ENCODE data around the gene WNT10A. TPM values are rescaled to one million over a fixed set of nuclear protein-coding genes. Genes with fewer than 3 reads are reported as not detected.

WNT10A gene
- total RNA-seq, 1 donor from 2014 or later, result 18.8 TPM

DNA sequence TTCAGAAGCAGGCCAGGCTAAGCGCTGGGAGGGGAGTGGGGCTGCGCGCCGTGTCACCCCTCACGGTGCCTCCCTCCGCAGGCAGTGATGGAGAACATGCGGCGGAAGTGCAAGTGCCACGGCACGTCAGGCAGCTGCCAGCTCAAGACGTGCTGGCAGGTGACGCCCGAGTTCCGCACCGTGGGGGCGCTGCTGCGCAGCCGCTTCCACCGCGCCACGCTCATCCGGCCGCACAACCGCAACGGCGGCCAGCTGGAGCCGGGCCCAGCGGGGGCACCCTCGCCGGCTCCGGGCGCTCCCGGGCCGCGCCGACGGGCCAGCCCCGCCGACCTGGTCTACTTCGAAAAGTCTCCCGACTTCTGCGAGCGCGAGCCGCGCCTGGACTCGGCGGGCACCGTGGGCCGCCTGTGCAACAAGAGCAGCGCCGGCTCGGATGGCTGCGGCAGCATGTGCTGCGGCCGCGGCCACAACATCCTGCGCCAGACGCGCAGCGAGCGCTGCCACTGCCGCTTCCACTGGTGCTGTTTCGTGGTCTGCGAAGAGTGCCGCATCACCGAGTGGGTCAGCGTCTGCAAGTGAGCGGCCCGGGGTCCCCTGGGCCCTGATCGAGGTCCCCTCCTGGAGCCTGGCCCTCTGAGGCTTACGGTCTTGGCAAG is 12.2 kb downstream of the WNT10A start:
- DNase-seq (ENCODE audit: low read depth), result peak; percentile 78

DNA sequence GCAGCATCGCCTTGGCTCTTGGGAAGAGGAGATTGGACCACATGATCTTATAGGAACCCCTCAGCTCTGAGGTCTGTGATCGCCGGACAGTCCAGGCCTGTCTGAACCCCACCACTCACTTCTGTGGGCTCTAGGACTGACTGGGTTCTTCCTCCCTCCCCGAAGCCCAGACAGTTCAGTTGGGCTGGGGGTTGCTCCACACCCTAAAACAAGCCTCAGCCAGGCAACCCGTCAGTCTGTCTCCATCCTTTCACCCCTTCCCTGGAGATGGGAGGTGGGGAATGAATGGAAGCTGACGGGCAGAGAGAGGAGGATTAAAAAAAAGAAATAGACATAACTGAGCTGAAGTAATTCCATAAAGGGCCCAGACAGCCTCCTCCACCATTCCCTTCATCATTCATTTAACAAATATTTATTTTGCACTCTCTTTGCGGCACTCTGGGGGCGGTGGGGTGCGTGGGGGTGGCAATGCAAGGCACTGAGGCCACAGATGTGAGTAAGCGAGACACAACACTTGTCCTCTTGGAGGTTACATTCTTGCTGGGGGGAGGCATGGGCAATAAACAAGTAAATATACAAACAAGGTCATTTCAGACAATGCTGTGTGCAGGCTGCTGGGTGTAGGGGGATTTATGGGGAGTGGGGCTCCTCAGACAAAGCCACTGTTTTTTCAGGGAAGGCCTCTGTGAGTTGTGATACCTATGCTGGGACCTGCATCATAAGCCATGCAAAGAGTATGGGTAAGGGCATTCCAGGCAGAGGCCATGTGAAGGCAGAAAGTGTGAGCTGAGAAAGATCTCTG is 12.9 kb downstream of the WNT10A start:
- DNase-seq (ENCODE audit: low read depth), result no peak

DNA sequence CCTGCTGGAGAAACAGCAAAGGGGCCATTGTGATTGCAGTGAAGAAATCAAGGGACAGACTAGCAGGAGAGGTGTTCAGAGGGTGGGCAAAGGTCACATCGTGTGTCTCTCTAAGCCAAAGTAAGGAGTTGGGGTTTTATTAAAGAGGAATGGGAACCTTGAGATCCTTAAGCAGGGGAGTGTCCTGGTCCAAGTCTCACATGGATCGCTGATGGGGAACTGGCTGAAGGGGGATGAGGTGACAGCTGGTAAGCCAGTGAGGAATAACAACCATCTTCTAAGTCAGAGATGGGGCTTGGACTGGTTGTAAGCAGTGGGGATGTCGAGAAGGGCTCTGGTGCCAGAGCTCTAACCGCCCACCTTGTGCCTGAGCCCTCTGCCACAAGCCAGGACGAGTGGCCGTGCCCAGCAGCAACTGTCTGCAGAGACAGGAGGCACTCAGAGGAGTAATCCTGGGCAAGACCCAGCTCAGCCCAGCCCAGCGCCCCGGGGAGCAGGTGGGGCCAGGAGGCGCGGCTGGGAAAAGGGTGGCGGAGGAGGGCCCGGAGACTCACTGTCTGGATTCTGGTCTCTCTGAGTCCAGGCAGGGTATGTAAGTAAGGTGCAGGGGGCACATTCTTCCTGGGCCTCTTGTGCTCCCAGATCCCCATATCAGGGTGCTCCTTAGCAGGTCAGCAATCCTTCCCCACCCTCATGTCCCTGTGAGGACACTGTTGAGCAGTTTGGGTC is 13.7 kb downstream of the WNT10A start:
- peak; percentile 71 for DNase-seq (ENCODE audit: low read depth)

DNA sequence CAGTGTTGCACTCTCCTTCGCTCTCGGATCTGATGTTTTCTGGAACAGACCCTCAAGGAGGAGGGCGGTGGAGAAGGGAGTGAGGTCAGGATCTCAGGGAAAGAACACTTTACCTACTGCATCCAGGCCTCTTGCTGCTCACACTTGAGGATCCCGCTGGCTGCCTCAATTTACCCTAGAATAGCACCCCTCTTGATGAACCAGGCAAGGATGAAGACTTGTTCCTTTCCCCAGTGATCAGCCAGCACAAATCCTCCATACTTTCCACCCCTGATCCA is 14.2 kb downstream of the WNT10A start:
- DNase-seq (ENCODE audit: low read depth), result no peak

DNA sequence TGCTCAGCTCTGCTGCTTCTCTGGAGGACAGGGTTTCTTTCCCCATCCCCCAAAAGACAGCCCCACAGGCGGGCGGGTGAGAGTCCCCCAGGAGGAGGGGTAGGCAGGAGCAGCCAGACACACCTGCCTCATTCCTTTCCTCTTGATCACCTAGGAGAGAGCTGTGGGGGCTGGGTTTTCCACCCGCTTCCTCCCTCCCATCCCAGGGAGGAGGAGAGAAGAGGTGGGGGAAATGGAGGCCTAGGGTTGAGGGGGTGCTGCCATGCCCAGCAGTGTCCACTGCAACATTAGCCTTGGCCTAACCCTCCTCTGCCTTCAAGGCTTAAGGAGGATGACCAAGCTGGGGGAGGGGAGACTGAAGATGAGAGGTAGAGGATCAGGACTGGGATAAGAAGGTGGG is 14.7 kb downstream of the WNT10A start:
- DNase-seq (ENCODE audit: low read depth), result no peak

DNA sequence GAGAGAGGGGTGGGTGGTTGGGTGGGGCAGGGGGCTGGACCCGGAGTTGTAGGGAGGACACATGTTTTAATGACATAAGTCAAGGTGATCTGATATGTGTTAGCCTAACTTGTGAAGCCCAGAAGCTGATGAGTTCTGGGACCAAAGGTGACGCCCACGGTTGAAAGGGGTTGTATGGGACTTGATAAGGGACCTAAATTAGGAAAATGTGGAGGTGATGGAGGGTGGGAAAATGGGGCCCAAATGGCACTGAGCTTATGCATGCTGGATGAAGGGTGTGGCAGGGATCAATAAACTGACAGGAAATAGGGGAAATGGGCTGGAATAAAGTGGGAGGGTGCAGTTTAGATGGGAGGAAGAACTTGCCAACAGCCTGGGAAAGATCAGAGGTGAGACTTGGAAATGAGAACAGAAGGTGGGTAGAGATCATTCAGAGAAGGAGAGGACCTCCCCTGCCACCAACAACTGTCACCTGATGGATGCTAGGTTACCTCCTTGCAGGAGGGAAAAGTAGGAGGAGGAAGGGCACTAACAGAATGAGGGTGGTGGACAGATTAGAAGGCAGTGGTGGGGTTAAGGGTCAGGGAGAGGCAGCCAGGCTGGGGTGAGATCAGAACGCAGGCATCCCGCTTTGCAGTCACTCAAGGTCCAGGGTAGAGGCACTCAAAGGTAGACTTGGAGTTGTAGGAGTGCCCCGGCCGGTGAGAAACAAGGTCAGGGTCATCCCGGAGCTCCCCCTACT is 15.3 kb downstream of the WNT10A start:
- no peak for DNase-seq (ENCODE audit: low read depth)

DNA sequence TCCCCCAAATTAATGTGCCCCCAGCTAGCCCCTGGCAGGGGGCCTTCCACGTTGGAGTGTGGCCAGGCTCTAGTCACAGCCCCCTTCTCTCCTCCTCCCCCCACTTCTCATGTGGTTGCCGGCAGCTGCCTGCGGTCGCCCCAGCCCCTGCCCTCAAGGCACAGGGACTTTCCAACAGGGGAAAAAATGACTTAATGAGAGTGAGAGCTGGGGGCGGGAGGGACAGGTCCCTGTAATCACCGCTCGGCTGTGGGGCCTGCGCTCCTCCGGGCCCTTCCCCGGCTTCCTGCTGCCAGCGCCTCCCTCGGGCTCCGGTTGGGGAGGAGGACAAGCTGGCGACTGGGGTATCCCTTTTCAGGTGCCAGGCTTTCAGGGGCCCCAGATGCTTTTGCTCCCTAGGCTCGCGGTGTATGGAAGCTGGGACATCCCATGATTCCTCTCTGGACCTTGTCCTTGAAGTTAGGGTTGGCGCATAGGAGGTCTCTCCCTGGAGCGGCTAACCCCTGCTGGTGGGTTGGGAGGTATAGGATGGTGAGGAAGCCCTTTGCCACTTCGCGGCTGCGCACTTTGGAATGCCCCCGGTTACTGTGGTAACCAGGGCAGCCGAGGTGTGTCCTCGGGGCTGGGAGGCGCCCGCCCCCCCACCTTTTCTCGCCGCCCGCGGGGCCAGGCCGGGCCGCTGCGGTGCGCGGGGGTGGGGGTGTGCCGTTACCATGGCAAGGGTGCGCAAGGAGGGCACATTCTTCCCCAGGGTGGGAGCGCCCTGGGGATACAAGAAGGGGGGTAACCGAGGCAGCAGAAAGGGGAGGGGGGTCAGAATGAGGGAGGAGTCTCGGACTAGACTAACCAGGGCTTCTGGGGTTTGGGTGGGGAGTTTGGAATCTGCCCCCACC is 16.1 kb downstream of the WNT10A start:
- peak; percentile 80 for DNase-seq (ENCODE audit: low read depth)

DNA sequence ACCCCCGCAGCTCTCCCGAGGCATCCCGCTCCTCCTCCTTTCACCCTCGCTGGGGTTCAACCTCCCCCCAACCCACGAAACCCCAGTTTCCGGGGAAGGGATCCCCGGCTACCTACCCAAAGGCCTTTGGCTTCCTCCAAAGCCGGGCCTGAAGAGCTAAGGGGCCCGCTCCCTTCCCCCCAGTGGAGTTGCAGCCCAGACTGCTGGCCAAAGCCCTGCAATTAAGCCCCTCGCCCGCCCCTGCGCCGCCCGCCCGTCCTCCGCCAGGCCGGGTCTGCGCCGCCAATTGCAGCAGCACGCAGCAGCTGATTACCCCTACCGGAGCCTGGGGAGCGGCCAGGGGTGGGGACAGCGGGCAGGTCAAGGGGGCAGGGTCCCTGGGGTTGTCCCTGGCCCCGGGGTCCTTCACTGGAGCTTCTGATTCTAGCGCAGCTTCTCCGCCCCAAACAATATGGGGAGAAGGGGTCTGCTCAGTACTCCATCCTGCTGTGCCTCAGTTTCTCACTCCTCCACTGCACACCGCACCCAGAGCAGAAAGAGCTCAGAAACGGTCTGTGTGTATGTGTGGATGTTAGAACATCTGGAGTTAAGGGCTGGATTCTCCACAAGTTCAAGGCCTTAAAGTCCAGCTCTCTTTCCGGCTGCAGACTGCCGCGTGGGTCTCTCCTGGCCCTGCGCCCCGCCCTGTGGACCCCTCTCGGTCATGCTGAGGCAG is 16.9 kb downstream of the WNT10A start:
- DNase-seq (ENCODE audit: low read depth), result no peak

DNA sequence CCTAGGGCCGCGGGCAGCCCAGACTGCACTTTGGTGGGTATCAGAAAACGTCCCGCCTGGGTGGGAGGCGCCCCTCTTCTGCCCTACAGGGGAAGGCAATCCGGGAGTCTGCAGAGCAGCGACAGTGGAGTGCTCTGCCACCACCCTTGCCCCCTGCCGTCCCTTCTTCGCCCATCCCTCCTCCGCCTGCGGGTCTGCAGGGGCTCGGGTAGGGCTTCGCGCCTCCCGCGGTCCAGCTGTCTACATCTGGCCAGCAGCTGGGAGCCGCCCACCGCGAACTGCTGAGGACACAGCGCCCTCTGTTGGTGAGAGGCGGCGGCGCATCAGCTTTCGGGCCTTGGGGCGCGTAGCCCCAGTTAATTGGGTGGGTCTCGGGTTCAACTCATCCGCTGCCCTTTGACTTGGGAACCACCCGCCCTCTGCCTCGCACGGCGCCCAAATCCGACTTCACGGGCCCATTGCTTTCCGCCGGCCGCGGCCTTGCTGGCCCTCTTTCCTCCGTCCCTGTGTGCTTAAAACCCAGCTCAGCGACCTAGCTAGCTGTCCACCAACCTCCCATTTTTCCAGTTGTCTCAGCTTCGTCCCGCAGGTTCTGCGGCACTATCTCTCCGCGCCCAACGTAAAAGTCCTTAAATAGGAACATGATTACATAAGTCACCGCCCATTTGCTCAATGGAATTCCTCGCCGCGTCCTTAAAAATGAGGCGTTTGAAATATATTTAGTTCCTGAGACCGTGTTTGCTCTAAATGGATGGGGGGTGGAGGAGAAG is 17.6 kb downstream of the WNT10A start:
- DNase-seq (ENCODE audit: low read depth), result peak; percentile 58

DNA sequence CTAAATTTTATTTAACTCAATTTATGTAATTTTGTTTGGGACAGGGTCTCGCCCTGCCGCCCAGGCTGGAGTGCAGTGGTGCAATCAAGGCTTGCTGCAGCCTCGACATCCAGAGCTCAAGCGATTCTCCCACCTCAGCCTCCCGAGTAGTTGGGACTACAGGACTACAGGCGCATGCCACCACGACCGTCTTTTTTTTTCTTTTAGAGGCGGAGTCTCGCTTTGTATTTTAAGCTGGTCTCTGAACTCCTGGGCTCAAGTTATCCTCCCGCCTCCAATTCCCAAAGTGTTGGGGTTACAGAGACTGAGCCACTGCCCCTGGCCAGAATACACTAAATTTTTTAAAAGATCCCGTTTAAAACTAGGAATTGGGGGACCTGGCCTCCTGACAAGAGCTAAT is 18.5 kb downstream of the WNT10A start:
- no peak for DNase-seq (ENCODE audit: low read depth)

DNA sequence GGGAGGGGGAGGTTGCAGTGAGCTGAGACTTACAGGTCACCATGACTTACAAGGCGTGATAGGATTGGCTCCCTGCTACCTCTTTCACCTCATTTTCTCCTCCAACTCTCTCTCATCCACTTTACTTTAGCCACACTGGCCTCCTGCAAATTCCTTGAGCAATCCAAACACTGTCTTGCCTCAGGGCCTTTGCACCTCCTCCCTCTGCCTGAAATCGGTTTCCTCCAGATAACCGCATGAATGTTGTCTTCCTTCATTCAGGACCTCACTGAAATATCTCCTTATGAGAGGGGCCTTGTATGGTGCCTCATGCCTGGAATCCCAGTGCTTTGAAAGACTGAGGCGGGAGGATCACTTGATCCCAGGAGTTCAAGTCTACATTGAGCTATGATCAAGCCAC is 21.8 kb downstream of the WNT10A start:
- no peak for DNase-seq (ENCODE audit: low read depth)

DNA sequence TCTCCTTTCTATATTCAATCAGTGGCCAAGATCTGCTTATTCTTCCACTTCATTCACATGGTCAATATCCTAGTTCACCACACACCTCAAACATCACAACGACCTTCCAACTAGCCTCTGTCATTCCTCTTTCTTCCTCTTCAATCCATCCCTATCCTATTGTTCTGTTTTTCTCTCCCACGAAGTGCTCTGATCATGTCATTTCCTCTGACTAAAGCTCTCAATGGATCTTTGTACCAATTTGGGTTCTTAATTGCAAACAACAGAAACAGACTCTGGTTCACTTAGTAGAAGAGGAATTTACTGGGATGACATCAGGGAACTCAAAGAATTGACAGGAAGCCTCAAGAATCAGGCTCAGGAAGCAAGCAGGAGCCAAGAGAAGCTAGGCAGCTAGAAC is 23.5 kb downstream of the WNT10A start:
- no peak for DNase-seq (ENCODE audit: low read depth)

DNA sequence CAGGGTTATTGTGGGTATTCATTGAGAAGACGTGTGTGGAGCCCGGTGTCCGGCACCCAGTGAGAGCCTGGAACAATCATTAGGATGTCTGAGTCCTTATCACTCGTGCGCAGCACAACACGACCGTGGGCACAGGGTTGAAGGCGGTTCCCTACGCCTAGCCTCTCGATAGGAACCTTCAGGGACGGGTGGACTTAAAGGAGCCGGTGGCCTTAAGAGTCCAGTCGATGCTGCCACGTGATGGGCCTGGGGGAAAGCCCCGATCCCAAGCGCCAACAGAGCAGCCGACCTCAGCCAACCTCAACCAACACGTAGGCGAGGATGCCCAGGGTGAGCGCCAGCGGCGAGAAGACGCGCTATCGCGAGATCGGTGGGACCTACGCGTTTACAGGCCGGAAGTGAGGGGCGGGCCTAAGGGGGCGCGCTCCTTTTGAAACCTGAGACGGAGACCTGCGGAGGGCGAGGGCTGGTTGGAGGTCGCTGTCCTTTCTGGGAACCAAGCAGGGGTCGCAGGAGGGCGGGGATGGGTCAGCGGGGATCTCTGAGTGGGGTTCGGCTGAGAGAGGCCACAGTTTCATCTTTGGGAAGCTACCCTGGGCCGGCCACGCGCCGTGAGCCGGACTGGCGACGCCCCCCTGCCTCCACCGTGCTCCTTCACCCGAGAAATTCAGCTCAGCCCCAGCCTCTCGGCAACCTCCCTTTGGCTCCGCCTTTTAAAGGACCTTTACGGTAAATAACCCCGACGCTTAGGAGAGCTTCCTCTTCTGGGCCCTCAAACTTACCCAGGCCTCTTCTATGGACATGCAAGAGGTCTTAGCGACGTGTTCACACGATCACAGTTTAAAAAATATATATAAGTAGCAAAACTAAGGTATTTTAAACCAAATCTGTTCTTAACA is 28.3 kb downstream of the WNT10A start:
- DNase-seq (ENCODE audit: low read depth), result peak; percentile 82

DNA sequence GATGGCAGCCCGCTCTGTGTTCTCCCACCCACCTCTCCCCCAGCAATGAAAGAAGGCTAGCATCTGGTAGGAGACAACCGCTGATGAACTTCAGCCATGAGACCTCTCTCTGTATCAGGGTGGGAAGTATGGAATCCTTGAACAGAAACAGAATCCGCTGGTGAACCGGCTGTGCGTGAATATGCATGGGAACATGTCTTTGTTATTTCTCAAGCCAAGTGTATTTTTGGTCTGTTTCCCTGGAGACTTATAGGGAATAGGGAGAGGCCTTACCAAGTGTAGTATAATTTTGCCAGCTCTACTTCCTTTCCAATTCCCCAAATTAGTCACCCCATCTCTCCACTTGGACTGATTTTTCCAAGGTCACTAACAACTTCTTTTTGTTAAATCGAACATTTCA is 30.1 kb downstream of the WNT10A start:
- DNase-seq (ENCODE audit: low read depth), result no peak

DNA sequence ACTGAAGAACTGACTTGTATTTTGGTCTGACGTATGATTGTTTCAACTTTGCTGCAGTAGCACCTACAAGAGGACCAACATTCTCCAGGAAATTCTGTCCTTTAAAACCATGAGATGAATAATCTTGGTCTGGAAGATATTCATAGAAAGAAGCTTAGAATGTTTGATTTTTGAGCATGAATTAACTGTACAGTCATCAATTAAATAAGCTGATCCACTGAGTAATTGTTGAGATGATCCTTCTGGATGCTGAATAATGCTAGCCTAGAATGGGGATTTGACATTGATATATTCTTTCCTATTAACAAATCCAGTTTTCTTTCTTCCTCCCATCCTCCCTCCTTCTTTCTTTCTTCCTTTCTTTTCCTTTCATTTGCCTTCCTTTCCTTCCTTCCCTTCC is 39.9 kb downstream of the WNT10A start:
- DNase-seq (ENCODE audit: low read depth), result no peak

DNA sequence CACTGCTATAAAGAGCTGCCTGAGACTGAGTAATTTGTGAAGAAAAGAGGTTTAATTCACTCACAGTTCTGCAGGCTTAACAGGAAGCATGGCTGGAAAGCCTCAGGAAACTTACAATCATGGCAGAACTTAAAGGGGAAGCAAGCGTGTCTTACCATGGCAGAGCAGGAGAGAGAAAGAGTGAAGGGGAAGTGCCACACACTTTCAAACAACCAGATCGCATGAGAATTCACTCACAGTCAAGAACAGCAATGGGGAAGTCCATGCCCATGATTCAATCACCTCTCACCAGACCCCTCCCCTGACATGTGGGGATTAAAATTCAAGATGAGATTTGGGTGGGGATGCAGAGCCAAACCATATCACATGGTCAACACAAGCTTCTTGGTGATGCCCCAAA is 44.1 kb downstream of the WNT10A start:
- no peak for DNase-seq (ENCODE audit: low read depth)

DNA sequence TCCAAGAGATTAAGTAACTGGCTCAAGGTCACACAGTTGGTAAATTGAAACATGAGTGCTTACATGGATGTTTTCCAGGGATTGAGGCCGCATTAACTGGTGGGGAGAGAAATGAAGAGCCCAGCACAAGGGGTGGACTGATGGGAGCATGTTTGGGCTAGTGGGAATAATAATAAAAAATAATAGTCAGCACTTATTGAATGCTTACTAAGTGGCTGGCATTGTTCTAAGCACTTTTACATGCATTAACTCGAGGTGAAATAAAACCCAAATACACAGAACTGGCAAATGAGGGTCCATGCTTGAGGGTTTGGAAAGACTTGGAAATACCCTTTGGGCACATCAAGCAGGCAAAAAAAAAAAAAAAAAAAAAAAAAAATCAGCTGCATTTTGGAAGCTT is 44.8 kb downstream of the WNT10A start:
- DNase-seq (ENCODE audit: low read depth), result no peak

DNA sequence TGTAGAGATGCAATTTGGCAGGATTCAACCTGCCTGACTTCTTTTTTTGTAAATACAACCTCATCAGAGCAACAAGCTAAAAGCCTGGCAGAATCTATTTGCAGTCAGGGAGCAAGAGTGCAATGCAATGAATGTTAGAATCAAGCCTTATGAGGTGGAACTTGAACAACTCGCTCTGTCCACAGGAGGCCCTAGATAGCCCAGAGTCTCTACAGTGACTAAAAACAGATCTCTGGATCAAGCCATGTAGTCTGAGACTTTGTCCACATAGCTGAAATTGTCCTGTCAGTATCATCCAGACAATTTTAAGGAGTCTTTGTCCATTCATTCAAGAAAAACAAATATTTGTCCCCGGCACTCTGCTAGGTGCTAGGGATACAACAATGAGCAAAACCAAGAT is 46.8 kb downstream of the WNT10A start:
- no peak for DNase-seq (ENCODE audit: low read depth)

Data from myocyte (in vitro differentiated cells).